Type B pancreatic cell (in vitro differentiated cells): Measurements from ENCODE around the gene RNF6. TPM values are rescaled to one million over a fixed set of nuclear protein-coding genes. Genes with fewer than 3 reads are reported as not detected.

Source experiments
- DNase-seq: peaks from one replicate; pipeline ENCODE4 v3.0.0; 2021; ENCODE audit warnings: mixed read lengths; ENCODE audit not compliant: unreplicated experiment; ENCODE audit errors: extremely low spot score
- H3K27ac Mint-ChIP-seq: 2 replicates; pipeline ENCODE4 v1.8.0; 2021; ENCODE audit warnings: mild to moderate bottlenecking, mixed read lengths
- H3K27me3 Mint-ChIP-seq: 2 replicates; pipeline ENCODE4 v1.8.0; 2021; ENCODE audit warnings: mixed read lengths
- H3K36me3 Mint-ChIP-seq: 2 replicates; pipeline ENCODE4 v1.8.0; 2021; ENCODE audit warnings: mixed read lengths
- H3K4me1 Mint-ChIP-seq: one replicate; pipeline ENCODE4 v1.8.0; 2021; ENCODE audit warnings: mixed read lengths; ENCODE audit not compliant: unreplicated experiment
- H3K4me3 Mint-ChIP-seq: 2 replicates; pipeline ENCODE4 v1.8.0; 2021; ENCODE audit warnings: mild to moderate bottlenecking, mixed read lengths
- H3K9me3 Mint-ChIP-seq: 2 replicates; pipeline ENCODE4 v1.8.0; 2021; ENCODE audit warnings: mixed read lengths
- total RNA-seq: library from RNA; stranded (reverse); gene quantifications from 2 replicates; pipeline ENCODE4 v1.2.1, GENCODE V29; 2021; ENCODE audit warnings: low replicate concordance
- TF ChIP-seq, protein P1 (sequence below): fragments of 200-600 bp; sonication (generic); conservative IDR thresholded peaks from 2 replicates; pipeline ENCODE4 v1.5.0; 2021; ENCODE audit warnings: antibody characterized with exemption, mild to moderate bottlenecking

The RNF6 gene
- total RNA-seq, 1 donor from 2014 or later = 27.0 TPM

DNA sequence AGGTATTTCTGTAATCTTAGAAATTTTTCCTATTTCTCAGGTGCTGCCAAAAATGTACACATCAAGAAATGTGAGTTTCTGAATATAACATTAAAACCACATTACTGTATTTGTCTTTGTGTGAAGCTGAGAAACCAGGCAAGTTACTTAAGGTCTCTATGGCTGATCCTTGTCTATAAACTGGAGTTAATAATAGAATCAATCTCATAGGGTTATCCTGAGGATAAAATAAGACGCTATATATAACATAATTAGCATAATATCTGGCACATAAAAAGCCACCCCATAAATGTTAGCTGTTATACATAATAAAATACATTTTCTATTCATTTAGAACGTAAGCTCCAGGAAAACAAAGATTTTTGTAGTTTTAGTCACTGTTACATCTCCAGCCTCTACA, 6.1 kb downstream of the RNF6 start:
- DNase-seq = no peak
- Mint-ChIP-seq H3K36me3 (peaks cover 40% of the 10 kb centered on the region), H3K27me3 (no peaks in the 10 kb centered on the region), H3K4me3 (no peak overlapping the region), H3K27ac (no peak overlapping the region), H3K4me1 (peaks cover 9% of the 10 kb centered on the region), H3K9me3 (no peaks in the 10 kb centered on the region)
- TF ChIP-seq, protein P1, sequence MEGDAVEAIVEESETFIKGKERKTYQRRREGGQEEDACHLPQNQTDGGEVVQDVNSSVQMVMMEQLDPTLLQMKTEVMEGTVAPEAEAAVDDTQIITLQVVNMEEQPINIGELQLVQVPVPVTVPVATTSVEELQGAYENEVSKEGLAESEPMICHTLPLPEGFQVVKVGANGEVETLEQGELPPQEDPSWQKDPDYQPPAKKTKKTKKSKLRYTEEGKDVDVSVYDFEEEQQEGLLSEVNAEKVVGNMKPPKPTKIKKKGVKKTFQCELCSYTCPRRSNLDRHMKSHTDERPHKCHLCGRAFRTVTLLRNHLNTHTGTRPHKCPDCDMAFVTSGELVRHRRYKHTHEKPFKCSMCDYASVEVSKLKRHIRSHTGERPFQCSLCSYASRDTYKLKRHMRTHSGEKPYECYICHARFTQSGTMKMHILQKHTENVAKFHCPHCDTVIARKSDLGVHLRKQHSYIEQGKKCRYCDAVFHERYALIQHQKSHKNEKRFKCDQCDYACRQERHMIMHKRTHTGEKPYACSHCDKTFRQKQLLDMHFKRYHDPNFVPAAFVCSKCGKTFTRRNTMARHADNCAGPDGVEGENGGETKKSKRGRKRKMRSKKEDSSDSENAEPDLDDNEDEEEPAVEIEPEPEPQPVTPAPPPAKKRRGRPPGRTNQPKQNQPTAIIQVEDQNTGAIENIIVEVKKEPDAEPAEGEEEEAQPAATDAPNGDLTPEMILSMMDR = no peak

DNA sequence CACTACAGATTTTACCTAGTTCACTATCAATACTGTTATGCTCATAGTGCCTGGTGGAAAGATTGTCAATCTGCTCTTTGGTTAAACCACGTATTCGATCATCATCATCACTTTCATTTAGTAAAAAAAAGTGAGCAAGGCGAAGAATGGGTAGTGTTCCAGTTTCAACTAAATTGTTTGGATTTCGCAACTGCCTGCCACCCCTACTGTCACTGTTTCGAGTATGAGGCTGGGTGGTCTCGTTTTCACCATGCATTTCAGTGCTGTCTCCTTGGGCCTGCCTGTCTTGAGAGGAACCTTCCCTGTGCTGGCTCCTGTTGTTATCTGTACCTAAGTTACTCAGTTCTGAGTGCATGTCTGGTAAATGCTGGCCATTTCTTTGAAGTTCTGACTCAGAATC, 8.1 kb downstream of the RNF6 start:
- Mint-ChIP-seq H3K9me3 (no peaks in the 10 kb centered on the region), H3K4me3 (no peak overlapping the region), H3K4me1 (no peaks in the 10 kb centered on the region), H3K27ac (no peak overlapping the region), H3K36me3 (peaks cover 38% of the 10 kb centered on the region), H3K27me3 (no peaks in the 10 kb centered on the region)
- no peak for DNase-seq
- TF ChIP-seq, protein P1 = no peak

DNA sequence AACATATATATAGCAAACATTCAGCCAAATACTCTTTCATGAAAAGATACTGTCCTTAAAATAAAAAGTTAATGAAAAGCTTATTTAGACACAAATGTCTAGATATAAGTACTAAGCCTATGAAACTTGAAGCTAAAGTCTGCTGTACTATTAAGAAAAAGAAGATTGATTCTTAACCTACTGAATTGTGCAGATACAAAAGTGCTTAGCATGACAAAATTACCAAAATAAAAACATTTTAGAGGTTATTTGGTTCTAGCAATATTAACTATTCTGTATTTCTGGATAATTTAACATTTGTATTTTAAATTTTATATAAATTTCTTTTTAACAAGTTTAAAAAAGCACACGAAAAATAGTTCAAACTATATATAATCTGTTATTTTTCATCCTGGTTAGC, 8.8 kb downstream of the RNF6 start:
- Mint-ChIP-seq H3K36me3 (peaks cover 37% of the 10 kb centered on the region), H3K27ac (no peak overlapping the region), H3K4me3 (no peak overlapping the region), H3K27me3 (no peaks in the 10 kb centered on the region), H3K4me1 (no peaks in the 10 kb centered on the region), H3K9me3 (no peaks in the 10 kb centered on the region)
- DNase-seq = no peak
- TF ChIP-seq, protein P1 = no peak

DNA sequence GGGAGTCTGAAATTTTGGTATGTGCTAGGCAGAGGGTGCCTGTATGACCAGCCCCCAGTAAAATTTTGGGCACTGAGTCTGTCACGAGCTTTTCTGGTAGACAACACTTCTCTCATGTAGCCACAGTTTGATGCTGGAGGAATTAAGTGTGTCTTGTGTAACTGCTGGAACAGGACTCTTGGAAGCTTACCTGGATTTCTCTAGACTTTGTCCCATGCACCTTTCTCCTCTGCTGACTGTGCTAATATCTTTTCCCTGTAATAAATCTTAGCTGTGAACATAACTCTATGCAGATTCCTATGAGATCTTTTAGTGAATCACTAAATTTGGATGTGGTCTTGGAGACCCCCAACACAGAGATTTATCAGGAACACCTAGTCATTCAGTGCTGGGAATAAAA, 13.8 kb downstream of the RNF6 start:
- no peak for DNase-seq
- TF ChIP-seq, protein P1 = no peak
- Mint-ChIP-seq H3K9me3 (no peaks in the 10 kb centered on the region), H3K36me3 (peaks cover 9% of the 10 kb centered on the region), H3K27me3 (no peaks in the 10 kb centered on the region), H3K27ac (no peak overlapping the region), H3K4me3 (no peak overlapping the region), H3K4me1 (no peaks in the 10 kb centered on the region)

DNA sequence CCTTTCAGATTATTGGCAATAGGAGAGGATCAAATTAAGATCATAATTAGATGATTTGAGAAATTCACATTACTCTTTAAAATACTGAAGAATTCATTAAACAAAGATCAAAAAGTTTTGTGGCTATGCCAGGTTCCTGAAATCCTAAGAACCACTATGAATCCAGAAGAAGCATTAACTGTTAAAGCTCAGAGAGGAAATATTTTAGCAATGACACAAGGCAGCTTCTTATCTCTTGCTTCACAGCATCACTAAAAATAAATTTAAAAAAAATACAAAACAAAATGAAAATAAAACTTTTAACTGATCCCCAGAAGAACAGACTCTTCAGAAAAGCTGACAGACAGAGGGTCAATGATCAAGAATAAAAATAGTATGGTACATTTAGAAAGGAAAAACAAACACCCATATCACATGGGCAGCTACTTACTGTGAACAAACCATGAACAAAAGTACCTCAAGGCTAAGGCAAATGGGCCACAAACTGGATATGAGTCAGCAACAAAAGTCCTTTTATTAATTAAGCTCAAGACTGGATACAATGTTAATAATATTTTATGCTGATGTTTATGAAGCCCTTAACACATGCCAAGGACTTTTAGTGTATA, 19.6 kb downstream of the RNF6 start:
- Mint-ChIP-seq H3K27ac (no peak overlapping the region), H3K27me3 (no peaks in the 10 kb centered on the region), H3K36me3 (no peaks in the 10 kb centered on the region), H3K4me1 (no peaks in the 10 kb centered on the region), H3K9me3 (no peaks in the 10 kb centered on the region), H3K4me3 (no peak overlapping the region)
- DNase-seq = no peak
- TF ChIP-seq, protein P1 = no peak

DNA sequence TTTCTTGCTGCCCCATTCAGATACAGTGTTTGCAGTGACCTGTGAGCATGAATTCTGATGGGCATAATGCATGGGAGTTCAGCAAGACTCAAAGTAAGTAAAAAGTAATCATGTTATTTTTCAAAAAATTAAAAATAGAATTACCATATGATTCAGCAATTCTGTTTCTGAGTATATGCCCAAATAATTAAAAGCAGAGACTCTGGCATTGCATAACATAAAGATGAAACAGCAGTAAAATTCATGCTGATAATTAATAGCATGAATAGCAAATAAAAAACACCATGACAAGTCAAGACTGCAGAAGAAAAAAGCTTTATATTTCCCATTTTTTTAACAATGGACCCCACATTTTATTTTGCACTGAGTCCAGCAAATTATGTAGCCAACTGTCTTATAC, 21.3 kb downstream of the RNF6 start:
- no peak overlapping the region for H3K4me3 Mint-ChIP-seq
- no peak overlapping the region for H3K27ac Mint-ChIP-seq
- H3K9me3 Mint-ChIP-seq = no peaks in the 10 kb centered on the region
- no peaks in the 10 kb centered on the region for H3K4me1 Mint-ChIP-seq
- H3K36me3 Mint-ChIP-seq = peaks cover under 1% of the 10 kb centered on the region
- no peaks in the 10 kb centered on the region for H3K27me3 Mint-ChIP-seq
- TF ChIP-seq, protein P1 = no peak
- no peak for DNase-seq
